CD1c-positive myeloid dendritic cell (primary cell): Measurements from ENCODE around the gene CHST15.
A peak's percentile ranks its signal among the peaks of the same experiment; 100 is the strongest.

Source experiments
- DNase-seq: peaks from one replicate; pipeline ENCODE4 v3.0.0-alpha.2; 2016; ENCODE audit errors: extremely low spot score

The CHST15 gene

DNA sequence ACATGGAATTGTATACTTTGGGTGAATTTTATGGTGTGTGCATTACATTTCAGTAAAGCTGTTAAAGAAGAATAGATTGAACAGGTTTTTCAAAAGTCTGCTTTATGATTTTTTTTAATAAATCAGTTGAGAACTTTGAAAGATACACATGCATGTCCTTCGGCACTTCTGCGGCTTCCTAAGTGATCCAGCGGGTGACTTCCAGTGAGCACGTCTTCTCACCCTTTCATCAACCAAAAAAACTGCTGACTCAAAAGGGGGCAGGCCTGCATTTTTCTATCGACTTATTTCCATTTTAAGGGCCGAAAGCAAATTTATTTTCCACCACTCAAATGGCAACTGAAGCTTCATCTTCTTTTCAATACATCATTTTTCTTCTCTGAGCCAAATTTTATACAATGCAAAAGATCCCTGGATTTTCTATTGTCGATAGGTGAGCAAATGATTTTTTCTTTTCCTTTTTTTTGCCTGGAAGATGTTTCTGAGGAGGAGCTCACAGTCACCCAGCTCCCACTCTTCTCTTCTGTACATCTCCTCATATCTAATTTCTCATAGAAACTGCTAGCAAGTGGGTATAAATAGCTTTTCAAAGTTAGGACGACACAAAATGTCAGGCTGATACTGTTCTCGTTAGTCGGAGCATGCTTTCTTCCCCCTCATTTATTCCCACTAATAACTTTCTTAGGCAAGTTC is 10.2 kb downstream of the CHST15 start:
- DNase-seq = no peak

- DNase-seq = no peak
These were observed 10.8 kb downstream of the CHST15 start for GRCh38 chr10:124082555-124082954.

GRCh38 chr10:124081547-124082140 is 11.8 kb downstream of the CHST15 start:
- no peak for DNase-seq

GRCh38 chr10:124079864-124080263 is 13.5 kb downstream of the CHST15 start:
- no peak for DNase-seq

DNA sequence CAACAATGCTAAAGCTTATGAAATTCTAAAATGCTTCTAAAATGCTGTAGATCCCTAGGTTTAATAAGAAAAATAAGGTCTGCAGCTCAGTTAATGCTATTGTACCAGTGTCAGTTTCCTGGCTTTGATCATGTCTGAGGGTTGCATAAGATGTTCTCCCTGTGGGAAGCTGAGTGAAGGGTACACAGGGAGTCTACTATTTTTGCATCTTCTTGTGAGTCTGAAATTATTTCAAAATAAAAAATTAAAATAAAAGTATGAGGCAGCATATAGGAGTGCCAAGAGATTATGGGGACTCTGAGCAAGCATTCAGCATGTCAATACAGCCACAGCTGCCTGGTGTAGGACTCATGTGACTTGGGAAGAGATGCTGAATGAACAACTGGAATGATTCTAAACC is 14.7 kb downstream of the CHST15 start:
- DNase-seq = no peak

GRCh38 chr10:124078028-124078427 is 15.4 kb downstream of the CHST15 start:
- no peak for DNase-seq

- no peak for DNase-seq
These were observed 16.0 kb downstream of the CHST15 start for GRCh38 chr10:124077208-124077993.

DNA sequence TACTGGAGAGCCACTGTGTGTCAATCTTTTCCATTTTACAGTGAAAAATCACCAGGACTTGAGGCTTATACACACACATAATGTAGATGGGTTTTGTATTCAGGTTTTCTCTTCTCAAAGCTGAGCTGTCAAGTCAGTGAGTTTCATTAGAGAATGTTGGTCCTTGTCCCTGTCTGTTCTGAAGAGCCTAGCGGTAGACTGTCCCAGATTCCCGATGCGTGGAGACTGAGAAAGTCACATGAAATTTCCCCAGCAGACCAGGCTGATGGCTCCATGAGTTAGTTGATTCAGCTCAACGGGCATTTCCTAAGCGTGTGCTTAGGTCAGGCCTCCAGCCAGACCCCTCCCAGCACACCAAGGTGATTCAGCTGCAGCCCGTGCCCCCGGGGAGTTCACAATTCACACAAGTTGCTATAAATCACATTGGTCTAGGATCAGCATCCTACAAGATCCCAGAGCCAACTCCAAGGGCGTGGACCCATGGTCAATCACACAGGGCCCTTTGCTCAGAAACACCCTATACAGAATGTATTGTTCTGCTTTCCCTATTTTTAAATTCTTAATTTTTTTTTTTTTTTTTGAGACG is 17.2 kb downstream of the CHST15 start:
- no peak for DNase-seq

DNA sequence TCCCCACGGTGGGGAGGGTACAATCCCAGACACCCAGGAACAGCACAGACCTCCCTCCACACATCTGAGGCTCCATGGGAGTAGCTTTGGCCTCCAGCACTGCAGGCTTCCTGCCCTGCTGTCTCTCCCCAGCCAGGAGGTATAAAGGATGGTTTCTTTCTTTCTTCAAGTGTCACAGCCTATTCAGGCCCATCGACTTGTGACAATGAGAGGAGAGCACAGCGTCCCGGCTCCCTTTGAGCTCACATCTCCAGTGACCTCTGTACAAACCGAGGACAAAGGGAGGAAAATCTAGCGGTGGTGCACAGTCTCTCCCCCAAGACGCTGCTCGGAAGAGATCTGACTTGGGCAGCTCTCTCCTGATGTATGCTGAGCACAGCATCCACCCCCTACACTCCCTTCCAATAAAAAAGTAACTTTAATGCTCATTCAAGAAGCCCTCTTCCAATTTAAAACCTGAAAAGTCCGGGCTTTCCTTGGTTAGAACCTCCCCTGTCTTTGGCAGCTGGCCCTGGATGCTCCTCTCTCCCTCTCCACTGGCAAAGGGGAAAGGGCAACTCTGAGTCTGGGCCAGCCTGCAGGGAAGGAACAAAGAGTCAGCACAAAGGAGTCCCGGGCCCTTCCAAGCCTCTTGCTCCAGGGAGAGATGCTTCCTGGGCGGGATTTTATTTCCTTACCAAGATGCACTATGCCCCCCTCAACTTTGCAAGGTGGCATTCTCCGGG is 18.0 kb downstream of the CHST15 start:
- DNase-seq = no peak

DNA sequence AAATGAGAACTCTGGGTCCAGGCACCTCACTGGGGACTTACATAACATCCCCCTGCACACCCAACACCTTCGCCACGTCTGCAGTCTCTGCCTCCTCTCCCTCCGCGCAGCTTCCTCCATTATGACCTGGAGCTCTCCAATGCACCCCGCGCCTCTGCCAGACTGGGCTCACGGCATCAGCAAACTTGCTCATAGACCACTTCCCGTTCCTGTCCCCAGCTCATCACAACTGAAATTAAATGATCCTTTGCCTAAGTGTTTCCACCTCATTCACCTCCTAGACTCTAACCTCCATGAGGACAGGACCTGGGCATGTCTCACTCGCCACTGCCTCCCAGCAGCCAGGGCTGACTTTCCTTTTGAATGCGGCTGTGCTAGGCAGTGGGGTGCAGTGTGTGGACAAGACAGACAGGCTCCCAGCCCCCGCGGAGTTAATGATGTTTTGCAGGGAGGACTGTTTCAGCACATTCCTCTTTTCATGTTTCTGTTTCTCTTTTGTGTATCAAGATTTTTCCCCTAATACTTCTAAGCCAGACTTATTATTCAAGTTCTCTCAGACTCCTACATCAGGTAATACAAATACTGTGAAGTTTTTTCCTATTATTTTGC is 18.8 kb downstream of the CHST15 start:
- peak; percentile 78 for DNase-seq

GRCh38 chr10:124073978-124074377 is 19.4 kb downstream of the CHST15 start:
- DNase-seq = no peak

DNA sequence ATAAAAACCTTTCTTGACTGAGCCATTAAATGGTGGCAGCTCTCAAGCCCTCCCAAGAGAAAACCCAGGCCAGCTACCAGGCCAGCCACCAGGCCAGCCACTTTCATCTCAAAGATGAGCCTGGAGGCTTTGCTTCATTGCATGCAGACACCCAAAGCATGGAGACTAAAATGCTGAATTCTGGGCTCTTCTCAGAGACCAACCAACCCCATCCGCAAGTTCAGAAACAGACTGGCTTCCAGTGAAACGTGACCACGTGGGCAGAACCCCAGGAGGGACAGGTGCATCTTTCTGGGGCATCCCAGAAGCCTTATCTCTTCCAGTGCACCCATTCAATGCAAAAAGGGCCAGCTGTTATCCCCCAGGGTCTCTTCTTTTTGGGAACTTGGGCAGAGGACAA is 20.9 kb downstream of the CHST15 start:
- DNase-seq = no peak

DNA sequence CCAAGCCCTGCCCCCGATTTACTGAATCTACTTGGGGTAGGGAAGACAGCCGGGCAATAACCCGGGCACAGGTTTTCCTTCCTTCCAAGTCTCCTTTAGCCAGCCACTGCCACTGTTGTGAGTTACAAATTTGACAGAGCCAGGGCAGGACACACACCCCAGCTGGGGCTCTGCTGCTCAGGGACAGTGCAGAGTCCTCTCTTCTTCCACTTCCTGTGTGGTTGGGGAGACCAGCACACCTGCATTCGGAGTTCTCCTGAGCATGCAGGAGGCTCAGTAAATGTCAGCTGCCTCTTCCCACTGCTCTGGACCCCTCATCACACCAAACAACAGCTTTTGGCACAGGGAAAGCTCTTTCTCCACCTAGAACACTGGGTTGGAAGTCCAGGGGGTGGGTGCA is 21.3 kb downstream of the CHST15 start:
- no peak for DNase-seq

GRCh38 chr10:124071141-124071540 is 22.3 kb downstream of the CHST15 start:
- no peak for DNase-seq

GRCh38 chr10:124070666-124071065 is 22.7 kb downstream of the CHST15 start:
- no peak for DNase-seq

DNA sequence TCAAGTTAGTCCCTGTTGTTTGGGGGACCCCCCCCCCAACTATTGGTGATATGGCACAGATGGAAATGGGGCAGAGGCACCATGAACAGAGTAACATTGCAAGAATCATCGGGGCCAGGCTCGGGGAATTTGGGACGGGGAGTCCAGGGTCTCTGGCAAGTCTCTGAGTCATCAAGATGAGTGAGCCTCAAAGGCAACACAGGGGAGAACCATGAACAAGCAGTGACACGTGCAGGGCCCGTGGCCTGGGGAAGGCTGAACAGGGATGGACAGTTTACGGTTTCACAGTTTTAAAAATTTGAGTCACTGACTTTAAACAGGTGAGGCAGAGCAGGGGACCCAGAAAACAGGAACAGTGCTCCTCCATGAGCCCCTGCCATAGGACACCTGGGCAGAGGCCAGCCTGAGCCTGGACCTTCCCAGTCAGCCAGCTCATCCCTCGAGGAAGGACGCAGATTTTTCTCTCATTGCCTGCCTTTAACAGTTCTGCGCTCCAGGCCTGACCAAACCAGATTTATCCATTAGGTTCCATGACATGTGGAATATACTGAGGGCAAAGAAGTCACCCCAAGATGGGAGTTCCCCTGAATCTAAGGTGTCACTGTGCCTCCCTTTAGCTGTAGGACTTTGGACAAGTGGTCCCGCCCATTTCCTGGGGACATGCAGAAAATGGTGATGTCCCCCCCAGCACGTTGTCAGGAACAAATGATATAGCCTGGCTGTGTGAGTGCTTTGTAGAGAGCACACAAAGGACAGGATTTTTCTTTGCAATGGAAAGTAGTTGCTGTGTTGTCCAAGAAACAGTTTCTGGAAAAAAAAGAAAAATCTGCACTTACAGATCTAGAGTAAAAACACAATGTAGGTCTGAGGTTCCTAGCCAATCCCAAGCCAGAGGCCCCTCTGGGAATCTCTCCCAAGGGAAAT is 23.8 kb downstream of the CHST15 start:
- DNase-seq = no peak

DNA sequence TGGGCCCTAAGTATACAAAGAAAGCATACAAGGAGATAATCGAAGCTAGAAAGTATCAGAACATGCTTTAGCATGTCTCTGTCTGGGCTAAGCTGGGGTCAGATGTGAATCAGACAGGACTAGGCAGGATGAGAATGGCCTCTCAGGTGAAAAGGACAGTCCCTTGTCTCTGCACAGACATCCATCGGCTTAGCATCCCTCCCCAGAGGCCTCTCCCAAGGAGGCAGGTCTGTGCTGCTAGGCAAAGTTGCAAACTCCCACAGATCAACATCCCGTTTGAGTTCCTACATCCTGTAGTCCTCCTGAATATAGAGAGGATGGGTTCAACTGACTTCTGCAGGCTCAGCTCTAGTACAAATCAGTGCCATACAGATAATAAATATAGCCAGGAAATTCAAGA is 24.5 kb downstream of the CHST15 start:
- DNase-seq = no peak

GRCh38 chr10:124067825-124068400 is 25.5 kb downstream of the CHST15 start:
- no peak for DNase-seq

DNA sequence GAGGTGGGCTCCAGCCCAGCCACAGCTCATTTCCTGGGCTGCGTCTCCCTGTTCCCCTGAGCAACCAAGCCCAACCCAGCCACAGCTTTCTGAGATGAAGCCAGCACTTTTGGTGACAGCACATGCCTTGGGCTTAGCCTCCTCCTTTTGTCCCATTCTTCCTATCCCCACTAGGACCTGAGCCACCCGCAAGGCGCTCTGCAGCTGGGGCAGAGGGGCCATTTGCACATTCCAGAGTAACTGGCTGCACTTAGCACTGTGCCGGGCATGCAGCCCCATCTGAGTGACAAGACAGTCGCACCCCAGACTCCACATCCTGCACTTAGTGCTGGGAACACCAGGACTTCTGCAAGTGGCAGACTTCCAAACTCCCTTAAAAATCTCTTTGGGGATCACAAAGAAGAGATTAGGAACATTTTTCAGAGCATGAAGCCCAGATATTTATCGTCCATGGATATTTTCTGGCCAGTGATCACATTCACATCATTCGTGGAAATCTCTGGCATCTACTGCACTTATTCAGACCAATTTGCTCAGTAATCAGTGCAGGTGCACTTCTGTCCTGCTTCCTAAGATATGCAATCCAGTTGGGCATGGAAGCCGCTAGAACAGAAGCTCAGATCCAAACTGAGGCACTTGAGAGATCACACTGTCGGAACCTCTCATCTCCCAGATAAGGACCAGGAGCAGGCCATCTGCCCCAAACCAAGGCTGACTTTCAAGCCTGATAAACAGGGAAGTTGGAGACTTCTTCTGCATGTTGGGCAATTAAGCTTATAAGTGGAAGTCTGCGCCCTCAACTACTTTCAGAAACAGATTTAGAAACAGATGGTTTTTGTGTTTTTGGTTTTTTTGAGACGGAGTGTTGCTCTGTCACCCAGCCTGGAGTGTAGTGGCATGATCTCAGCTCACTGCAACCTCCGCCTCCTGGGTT is 26.4 kb downstream of the CHST15 start:
- peak; percentile 87 for DNase-seq
